Upper lobe of left lung (tissue), 4 donors: Measurements from ENCODE around the gene TOR4A.

Source experiments
- POLR2A ChIP-seq, 4 donors: fragments of 450-650 bp; IDR thresholded peaks; one replicate each; pipeline ENCODE4 v1.5.1; 2016 to 2017; ENCODE audit warnings: antibody characterized with exemption in 4 of 4, mild to moderate bottlenecking in 2 of 4
- TF ChIP-seq, protein P1 (sequence below), 6 experiments: fragments of 450-650 bp in 4 of 6; fragments of 200-600 bp in 2 of 6; sonication (generic) in 2 of 6; IDR thresholded peaks; one replicate each; pipeline ENCODE4 v1.5.1; 2016 to 2019; ENCODE audit warnings: antibody characterized with exemption in 6 of 6

- TF ChIP-seq, protein P1, sequence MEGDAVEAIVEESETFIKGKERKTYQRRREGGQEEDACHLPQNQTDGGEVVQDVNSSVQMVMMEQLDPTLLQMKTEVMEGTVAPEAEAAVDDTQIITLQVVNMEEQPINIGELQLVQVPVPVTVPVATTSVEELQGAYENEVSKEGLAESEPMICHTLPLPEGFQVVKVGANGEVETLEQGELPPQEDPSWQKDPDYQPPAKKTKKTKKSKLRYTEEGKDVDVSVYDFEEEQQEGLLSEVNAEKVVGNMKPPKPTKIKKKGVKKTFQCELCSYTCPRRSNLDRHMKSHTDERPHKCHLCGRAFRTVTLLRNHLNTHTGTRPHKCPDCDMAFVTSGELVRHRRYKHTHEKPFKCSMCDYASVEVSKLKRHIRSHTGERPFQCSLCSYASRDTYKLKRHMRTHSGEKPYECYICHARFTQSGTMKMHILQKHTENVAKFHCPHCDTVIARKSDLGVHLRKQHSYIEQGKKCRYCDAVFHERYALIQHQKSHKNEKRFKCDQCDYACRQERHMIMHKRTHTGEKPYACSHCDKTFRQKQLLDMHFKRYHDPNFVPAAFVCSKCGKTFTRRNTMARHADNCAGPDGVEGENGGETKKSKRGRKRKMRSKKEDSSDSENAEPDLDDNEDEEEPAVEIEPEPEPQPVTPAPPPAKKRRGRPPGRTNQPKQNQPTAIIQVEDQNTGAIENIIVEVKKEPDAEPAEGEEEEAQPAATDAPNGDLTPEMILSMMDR (IDR thresholded peaks at IDR 0.05): no peak
- TF ChIP-seq POLR2A (IDR thresholded peaks at IDR 0.05): no peak
Measured at GRCh38 chr9:137295849-137296669, 18.5 kb downstream of the TOR4A start.
